Stomach (tissue), 4 donors: ENCODE measurements around the gene MTMR3.

Experiments
- CTCF ChIP-seq, 7 experiments: fragments of 450-650 bp in 4 of 7; fragments of 200-600 bp in 3 of 7; sonication (generic) in 3 of 7; IDR thresholded peaks; one replicate each; pipeline ENCODE4 v1.5.1; 2016 to 2019; ENCODE audit warnings: antibody characterized with exemption in 7 of 7, control low read depth in 2 of 7, mild to moderate bottlenecking in 1 of 7
- POLR2AphosphoS5 ChIP-seq, 3 donors: sonication (generic); formaldehyde crosslinking; IDR thresholded peaks; one replicate each; pipeline ENCODE4 v1.6.1; 2016; ENCODE audit warnings: antibody characterized with exemption in 3 of 3

- no peak for TF ChIP-seq CTCF (IDR thresholded peaks at IDR 0.05)
- no peak for TF ChIP-seq POLR2AphosphoS5 (IDR thresholded peaks at IDR 0.05)
Measured at GRCh38 chr22:29872989-29873388, 10.0 kb upstream of the MTMR3 start.
